ENCODE results near the gene XXYLT1. TPM values are rescaled to one million over a fixed set of nuclear protein-coding genes. Genes with fewer than 3 reads are reported as not detected.

Gene XXYLT1
- total and polyA plus RNA-seq, 9 of the 15 experiments (the other 6 are each of a cell fraction or from before 2014, with no cell fraction given) = 1.9 to 18.9 (median 15.0) TPM

DNA sequence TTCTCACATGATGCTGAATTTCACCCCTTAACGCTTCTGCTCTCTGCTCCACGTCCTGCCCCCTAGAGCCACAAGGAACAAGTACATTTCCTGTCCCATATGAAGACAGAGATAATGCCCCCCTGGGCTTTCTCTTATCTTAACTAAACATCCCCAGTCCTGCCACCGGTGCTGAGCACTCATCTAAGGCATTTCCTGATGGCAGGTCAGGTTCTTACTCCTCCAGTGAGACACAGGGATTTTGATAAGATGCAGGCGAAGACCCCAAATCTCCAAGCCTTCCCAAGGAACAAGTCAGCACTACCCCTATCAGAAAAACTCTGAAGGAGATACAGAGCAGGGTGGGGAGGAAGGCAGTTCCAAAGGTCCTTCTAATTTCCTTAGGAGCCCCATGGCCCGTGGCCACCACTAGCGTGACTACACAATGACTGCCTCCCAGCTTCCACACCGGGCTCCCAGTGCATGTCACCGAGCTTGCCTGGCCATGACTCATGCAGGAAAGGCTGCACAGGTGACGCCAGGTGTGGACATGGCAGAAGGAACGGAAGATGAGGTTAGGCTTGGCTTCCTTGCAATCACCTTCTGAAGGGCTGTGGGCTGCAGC is 152.9 kb downstream of the XXYLT1 start (continued):
- no peak for TF ChIP-seq SAFB2 (IDR thresholded peaks at IDR 0.05; ENCODE audit: borderline replicate concordance, low read depth, low read length, severe bottlenecking)
- no peak for TF ChIP-seq HMGN3 (IDR thresholded peaks at IDR 0.05; ENCODE audit: borderline replicate concordance, extremely low read depth, insufficient read length, low read depth, low read length)
- no peak for TF ChIP-seq CBX3 (IDR thresholded peaks at IDR 0.05; ENCODE audit: borderline replicate concordance in 1 of 2, low read length in 2 of 2)
- no peak for TF ChIP-seq KLF10 (CRISPR knock-in tag; IDR thresholded peaks at IDR 0.05)
- TF ChIP-seq, protein P1, sequence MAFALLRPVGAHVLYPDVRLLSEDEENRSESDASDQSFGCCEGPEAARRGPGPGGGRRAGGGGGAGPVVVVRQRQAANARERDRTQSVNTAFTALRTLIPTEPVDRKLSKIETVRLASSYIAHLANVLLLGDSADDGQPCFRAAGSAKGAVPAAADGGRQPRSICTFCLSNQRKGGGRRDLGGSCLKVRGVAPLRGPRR (CRISPR knock-in tag; IDR thresholded peaks at IDR 0.05) = no peak
- TF ChIP-seq, protein P2, sequence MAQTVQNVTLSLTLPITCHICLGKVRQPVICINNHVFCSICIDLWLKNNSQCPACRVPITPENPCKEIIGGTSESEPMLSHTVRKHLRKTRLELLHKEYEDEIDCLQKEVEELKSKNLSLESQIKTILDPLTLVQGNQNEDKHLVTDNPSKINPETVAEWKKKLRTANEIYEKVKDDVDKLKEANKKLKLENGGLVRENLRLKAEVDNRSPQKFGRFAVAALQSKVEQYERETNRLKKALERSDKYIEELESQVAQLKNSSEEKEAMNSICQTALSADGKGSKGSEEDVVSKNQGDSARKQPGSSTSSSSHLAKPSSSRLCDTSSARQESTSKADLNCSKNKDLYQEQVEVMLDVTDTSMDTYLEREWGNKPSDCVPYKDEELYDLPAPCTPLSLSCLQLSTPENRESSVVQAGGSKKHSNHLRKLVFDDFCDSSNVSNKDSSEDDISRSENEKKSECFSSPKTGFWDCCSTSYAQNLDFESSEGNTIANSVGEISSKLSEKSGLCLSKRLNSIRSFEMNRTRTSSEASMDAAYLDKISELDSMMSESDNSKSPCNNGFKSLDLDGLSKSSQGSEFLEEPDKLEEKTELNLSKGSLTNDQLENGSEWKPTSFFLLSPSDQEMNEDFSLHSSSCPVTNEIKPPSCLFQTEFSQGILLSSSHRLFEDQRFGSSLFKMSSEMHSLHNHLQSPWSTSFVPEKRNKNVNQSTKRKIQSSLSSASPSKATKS (CRISPR knock-in tag; IDR thresholded peaks at IDR 0.05) = no peak
- TF ChIP-seq KLF6 (CRISPR knock-in tag; IDR thresholded peaks at IDR 0.05; ENCODE audit: borderline replicate concordance) = no peak
- TF ChIP-seq THRAP3 (IDR thresholded peaks at IDR 0.05; ENCODE audit: borderline replicate concordance) = no peak
- TF ChIP-seq, protein P3, sequence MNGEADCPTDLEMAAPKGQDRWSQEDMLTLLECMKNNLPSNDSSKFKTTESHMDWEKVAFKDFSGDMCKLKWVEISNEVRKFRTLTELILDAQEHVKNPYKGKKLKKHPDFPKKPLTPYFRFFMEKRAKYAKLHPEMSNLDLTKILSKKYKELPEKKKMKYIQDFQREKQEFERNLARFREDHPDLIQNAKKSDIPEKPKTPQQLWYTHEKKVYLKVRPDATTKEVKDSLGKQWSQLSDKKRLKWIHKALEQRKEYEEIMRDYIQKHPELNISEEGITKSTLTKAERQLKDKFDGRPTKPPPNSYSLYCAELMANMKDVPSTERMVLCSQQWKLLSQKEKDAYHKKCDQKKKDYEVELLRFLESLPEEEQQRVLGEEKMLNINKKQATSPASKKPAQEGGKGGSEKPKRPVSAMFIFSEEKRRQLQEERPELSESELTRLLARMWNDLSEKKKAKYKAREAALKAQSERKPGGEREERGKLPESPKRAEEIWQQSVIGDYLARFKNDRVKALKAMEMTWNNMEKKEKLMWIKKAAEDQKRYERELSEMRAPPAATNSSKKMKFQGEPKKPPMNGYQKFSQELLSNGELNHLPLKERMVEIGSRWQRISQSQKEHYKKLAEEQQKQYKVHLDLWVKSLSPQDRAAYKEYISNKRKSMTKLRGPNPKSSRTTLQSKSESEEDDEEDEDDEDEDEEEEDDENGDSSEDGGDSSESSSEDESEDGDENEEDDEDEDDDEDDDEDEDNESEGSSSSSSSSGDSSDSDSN (IDR thresholded peaks at IDR 0.05; ENCODE audit: borderline replicate concordance in 1 of 2, low read depth in 2 of 2, low read length in 2 of 2) = no peak
- TF ChIP-seq ZBED1 (IDR thresholded peaks at IDR 0.05) = no peak
- TF ChIP-seq DMBX1 (CRISPR knock-in tag; IDR thresholded peaks at IDR 0.05; ENCODE audit: borderline replicate concordance) = peak; percentile 71; the same call in 1 of the 2 replicates
- TF ChIP-seq EGR1 (conservative IDR thresholded peaks at IDR 0.05) = no peak
- TF ChIP-seq WHSC1 (IDR thresholded peaks at IDR 0.05; ENCODE audit: low read length) = no peak
- peak; percentile 24 for TF ChIP-seq TAF1 (IDR thresholded peaks at IDR 0.05; ENCODE audit: control insufficient read depth, extremely low read depth, insufficient read depth, low read length, severe bottlenecking)
- no peak for TF ChIP-seq PTTG1 (tag; IDR thresholded peaks at IDR 0.05; ENCODE audit: low read depth)
- TF ChIP-seq, protein P4, sequence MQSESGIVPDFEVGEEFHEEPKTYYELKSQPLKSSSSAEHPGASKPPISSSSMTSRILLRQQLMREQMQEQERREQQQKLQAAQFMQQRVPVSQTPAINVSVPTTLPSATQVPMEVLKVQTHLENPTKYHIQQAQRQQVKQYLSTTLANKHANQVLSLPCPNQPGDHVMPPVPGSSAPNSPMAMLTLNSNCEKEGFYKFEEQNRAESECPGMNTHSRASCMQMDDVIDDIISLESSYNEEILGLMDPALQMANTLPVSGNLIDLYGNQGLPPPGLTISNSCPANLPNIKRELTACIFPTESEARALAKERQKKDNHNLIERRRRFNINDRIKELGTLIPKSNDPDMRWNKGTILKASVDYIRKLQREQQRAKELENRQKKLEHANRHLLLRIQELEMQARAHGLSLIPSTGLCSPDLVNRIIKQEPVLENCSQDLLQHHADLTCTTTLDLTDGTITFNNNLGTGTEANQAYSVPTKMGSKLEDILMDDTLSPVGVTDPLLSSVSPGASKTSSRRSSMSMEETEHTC (IDR thresholded peaks at IDR 0.05) = no peak
- no peak for TF ChIP-seq HMG20A (CRISPR knock-in tag; conservative IDR thresholded peaks at IDR 0.05)
- TF ChIP-seq, protein P5, sequence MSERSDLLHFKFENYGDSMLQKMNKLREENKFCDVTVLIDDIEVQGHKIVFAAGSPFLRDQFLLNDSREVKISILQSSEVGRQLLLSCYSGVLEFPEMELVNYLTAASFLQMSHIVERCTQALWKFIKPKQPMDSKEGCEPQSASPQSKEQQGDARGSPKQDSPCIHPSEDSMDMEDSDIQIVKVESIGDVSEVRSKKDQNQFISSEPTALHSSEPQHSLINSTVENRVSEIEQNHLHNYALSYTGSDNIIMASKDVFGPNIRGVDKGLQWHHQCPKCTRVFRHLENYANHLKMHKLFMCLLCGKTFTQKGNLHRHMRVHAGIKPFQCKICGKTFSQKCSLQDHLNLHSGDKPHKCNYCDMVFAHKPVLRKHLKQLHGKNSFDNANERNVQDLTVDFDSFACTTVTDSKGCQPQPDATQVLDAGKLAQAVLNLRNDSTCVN (CRISPR knock-in tag; IDR thresholded peaks at IDR 0.05) = no peak
- TF ChIP-seq EP300 (IDR thresholded peaks at IDR 0.05; ENCODE audit: low read length) = peak; percentile 96
- TF ChIP-seq PHTF2 (CRISPR knock-in tag; IDR thresholded peaks at IDR 0.05) = no peak
- TF ChIP-seq SMARCE1 (IDR thresholded peaks at IDR 0.05) = peak; percentile 90
- peak; percentile 59 for TF ChIP-seq CXXC5 (CRISPR knock-in tag; IDR thresholded peaks at IDR 0.05)

All from K562 (cell line).